ENCODE measurements around the gene MITF.

The MITF gene

GRCh38 chr3:69729147-69729919 is 9.9 kb upstream of the MITF start:
- no peak for DNase-seq

DNA sequence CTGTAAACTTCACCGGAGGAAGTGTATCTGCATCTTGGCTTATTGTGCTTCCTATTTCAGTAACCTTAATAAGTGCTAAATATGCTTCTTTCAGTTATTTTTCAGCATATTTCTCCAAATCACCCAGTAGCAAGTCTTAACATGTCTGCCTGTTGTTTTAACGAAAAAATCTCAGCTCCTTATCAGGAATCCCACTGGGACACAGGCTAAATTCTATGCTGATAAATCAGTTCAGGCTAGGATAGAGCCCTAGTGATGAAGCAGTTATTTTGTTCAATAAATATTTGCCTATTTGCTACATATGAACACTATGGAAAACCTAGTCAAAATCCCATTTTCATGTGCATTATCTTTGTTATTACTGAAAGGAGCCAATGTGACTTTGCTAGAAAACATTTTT is 8.2 kb upstream of the MITF start:
- DNase-seq: no peak

- no peak for DNase-seq
Observed at GRCh38 chr3:69735893-69736292, 3.4 kb upstream of the MITF start.

DNA sequence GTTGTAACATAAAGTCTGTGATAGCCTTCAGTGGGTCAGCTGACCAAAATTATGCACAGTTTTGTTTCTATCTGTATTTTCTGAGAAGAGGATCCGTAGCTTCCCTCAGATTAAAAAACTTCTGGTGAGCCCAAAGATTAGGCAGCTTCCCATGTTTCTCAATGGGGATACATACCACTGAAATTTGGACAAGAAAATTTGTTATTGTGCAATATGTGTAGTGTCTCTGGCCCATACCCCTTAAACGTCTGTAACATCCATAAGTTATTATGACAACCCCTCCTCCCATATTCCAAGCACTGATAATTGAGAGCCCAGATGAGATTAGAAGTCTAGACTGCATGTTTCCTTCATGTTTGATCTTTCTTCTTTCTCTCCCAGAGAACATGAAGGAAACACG is 1.9 kb upstream of the MITF start:
- DNase-seq: no peak

- DNase-seq: no peak
Observed at GRCh38 chr3:69738315-69738714, 949 bp upstream of the MITF start.

- no peak for DNase-seq
Observed at GRCh38 chr3:69738859-69739203, 433 bp upstream of the MITF start.

DNA sequence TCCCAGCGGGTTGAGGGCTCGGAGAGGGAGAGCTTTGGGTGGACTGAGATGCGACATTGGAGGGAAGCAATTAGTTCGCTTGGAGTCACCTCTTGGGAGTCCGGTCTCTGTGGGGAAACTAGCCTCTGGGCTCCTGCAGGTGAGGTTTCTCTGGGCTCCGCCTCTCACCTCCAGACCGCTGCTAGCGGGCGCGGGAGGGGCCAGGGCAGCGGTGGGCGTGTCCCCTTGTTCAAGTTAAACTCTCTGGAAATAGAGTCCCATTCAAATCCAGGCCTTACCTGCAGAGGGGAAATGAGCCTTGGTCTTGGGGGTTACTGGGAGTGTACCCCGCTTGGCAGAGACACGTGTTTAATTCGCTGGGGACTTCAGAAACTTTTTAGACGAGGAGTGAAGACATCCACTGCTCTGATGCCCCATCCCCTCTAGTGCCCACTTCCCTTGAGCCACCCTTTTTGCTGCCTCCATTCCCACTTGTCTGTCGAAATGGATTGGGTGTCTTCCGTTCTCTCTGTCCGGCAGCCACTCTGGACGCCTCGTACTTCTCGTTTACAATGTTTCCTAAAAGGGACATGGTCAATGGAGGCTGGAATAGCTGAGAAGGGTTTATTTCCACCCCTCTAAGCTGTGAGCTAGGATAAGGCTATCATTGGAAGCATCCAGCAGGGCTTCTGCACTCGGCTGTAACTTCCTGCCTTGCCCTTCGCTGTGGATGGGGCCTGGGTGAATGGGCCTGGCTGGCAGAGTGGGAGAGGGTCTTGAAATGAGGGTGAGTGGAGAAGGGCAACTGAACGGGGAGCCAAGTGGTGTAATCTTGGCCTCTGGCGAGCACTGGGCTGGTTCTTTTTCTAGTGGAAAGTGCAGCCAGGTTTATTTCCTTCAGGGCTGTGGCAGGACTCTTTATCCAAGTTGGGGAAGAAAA is 1.1 kb downstream of the MITF start:
- DNase-seq: no peak

DNA sequence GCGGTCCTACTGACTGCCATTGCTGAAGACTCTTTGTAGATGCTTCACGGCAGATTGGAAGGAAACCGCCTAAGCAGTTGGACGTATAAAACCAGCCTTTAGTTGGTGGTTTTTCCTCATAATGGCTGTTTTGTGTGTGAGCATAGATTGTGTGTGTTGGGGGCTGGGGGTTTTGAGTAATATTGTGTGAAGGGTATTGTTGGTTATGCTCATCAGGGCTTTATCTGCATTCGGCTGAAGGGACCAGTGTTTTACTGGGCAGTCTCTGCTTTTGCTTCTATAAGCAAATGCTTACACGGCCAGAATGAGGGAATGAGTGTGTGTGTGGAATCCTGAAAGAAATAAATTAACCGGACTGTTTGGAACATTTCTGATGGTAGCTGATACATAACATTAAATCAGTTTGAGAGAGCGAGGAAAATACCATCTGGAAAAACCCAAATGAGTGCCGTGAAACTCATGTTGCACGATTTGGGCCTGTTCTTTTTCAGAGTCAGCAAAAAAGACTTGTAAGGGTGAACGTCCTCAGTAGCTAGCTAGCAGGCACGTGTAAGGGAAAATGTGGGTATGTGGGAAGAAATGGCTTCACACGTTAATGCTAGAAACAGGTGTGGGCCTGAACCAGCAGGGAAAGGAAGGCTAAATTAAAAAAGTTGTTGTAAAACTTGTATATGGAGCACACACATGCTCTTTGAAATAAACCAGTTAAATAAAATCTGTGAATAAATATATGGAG is 1.9 kb downstream of the MITF start:
- no peak for DNase-seq

GRCh38 chr3:69742391-69742790 is 3.1 kb downstream of the MITF start:
- DNase-seq: no peak

DNA sequence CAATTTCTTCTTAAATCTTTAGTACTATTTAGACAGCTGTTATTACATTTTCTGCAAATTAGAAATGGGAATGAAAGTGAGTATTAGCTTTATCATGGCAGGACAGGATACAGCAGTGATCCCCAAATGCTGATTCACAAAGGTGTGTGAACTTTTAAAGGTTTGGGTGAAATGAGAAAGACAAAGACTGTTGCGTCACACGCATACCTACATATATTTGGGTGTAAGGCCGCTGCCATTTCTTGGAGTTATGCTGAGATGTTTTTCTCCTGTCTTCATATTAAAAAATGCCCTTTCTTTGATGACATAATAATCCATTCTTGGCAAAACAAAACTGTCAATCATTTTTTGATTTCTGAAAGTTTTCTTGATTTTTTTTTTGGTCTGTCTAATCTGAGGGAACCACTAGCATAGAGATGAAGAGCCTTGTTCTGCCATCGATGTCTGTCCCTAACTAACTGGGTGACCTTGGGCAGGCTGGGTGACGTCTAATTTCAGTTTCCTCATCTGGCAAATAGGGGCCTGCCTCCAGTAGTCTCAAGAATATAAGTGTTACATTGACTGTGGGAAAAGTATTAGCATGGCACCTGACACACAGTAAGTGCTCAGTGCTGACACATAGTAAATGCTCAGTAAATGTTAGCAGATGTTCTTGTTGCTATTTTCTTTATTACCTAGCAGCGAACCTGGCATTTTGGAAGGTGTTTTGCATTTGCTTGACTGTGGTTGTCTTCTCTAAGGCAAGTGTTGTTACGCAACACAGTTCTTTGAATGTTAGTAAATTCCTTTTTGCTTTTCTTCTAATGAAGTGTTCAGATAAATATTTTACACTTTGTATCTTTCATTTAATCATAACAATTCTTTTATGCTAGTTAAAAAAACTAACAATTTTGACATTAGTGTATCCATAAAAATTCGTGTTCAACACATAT is 5.0 kb downstream of the MITF start:
- no peak for DNase-seq

DNA sequence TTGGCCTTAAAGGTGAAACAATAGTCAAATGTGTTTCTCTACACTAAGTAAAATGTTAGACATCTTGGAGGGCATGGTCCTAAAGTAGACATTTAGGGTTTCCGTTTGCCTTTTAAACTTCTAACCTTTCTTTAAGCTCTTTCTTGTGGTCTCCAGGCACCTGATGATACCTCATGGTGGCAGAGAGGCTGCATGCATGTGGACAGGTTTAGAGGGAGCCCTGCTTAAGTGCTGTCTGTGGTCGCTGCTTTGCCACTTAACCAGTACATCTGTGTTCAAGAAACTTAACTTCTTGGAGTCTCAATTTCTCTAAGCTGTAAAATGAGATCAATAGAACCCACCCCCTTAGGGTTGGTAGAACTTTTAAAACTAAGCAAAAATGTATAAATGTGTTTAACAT is 6.2 kb downstream of the MITF start:
- DNase-seq: no peak

DNA sequence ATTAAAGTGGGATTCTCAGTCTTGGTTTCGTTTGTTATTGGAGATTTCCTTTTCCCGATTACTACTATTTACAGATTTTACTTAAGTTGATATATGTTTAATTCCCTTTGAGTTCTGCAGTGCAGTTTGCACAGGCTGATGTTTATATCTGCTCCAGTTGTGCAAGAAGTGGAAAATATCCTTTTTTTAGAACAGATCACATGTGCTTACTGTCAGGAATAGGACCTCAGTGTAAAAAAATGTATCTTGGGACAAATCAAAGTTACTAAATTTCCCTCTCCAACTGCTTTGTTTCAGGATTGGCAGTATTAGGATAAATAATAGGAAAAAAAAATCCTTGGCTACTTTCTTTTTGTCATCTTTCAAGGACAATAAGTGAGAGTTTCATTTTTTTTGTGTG is 6.9 kb downstream of the MITF start:
- DNase-seq: no peak

GRCh38 chr3:69747511-69748258 is 8.4 kb downstream of the MITF start:
- DNase-seq: no peak

DNA sequence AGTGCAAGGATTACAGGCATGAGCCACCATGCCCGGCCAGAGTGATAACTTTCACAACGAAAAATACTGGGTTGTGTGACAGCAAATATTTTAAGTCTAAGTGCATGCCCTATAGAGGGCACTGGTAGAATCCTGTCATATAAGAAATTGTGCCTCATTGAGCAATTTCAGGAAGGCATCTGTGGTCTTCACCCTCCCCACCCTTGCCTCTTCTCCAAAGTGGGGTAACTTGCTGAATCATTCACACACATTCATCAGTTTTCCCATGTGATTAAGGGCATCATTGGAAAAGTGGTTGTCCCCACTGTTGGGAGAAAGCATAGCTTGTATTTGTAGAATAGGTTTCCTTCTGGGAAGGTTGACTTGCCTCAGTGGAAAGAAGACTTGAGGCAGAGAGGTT is 9.2 kb downstream of the MITF start:
- DNase-seq: no peak

DNA sequence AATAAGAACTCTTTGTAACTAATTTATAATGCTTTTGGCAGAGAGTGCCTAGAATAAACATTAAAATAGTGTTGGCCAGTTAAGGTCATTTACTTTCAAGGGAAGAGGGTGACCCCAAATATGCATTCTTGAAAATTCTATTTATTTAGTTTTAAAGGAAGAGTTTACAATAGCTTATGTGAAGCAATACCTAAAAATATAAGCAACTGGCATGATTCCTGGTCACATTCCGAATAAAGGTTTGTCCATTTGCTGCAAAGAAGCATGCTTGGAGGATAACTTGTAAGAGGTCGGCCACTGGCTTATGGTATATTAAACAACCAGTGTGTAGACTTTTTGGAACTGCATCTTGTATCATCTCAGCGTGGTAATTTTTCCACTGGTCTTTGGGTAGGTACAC is 10.2 kb downstream of the MITF start:
- DNase-seq: no peak

DNA sequence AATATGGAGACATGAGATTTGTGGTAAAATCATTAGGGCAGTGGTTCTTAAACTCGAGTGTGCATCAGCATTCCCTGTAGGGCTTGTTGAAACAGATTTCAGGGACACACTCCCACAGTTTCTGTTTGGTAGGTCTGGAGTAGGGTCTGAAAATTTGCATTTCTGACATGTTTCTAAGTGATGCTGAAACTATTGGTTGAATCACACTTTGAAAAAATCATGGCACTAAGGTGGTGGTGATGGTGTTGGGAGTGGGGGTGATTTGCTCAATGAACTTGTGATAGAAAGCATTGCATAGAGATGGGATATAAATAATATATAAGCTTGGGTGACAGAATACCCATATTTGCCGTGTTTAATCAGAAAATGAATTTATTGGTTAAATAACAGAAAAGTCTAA is 11.3 kb downstream of the MITF start:
- no peak for DNase-seq

DNA sequence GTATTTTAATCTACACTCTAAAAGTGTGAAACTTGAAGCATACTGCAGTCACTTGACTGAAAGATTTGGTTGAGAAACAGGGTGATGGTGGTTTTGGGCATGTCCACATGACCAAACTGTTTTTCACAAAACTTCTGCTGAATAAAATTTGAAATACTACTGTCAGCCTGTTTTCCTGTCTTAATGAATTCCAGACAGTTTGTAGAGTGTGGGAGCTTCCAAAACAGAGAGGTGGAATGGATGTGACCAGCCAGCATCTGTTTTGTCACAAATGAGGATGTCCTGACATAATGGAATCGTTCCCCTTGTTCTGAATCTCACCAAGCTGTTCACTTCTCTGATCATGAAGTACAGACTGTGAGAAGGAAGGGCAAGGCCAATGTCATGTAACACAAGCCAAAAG is 11.8 kb downstream of the MITF start:
- DNase-seq: no peak

- DNase-seq: no peak
Observed at GRCh38 chr3:69752241-69752640, 13.0 kb downstream of the MITF start.

GRCh38 chr3:69753179-69753775 is 14.0 kb downstream of the MITF start:
- DNase-seq: no peak

DNA sequence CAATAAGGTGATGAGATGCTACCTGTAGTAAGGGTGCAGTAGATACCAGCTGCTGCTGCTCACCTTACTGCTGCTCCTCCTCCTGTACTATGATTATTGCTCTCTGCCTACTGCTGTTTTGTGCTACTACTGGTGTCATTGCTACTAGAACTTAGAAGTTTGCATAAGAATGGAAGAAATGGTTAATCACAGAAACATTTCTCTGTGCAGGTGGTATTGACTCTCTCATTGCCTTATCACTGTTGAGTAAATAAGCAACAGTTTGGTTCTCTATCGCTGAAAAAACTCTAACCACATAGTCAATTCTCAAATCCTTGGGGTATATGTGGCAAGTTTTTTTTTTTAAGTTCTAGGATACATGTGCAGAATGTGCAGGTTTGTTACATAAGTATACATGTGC is 16.5 kb downstream of the MITF start:
- DNase-seq: no peak

All from activated CD8-positive, alpha-beta memory T cell treated with anti-CD3 and anti-CD28 coated beads for 24 hours (primary cell).